22Rv1 (cell line): ENCODE data around the gene THAP3.

Experiments used
- ZFX ChIP-seq: fragments of 450-650 bp; IDR thresholded peaks from 2 replicates; pipeline ENCODE4 v1.6.1; 2017; ENCODE audit warnings: antibody characterized with exemption, borderline replicate concordance
- TF ChIP-seq, protein P1 (sequence below): fragments of 450-650 bp; IDR thresholded peaks from 2 replicates; pipeline ENCODE4 v1.5.1; 2017; ENCODE audit warnings: mild to moderate bottlenecking

DNA sequence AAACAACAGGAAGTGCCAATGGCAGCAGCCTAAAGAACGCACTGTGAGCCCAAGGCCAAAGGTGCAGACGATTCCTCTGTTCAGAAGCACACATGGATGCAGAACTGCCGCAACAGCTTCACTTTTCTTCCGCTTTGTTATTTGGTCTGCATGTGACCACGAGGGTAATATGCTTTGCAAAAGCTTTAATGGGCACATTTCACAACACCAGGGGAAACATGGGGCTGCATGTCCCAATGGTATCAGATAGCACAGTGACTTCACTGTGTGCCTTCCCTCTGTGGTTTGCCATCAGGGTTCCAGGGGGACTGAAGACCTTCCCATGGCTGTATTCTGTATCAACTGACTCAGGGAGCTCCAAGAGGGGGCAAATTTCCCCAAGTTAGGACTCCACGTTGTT, 28.3 kb downstream of the THAP3 start:
- TF ChIP-seq, protein P1, sequence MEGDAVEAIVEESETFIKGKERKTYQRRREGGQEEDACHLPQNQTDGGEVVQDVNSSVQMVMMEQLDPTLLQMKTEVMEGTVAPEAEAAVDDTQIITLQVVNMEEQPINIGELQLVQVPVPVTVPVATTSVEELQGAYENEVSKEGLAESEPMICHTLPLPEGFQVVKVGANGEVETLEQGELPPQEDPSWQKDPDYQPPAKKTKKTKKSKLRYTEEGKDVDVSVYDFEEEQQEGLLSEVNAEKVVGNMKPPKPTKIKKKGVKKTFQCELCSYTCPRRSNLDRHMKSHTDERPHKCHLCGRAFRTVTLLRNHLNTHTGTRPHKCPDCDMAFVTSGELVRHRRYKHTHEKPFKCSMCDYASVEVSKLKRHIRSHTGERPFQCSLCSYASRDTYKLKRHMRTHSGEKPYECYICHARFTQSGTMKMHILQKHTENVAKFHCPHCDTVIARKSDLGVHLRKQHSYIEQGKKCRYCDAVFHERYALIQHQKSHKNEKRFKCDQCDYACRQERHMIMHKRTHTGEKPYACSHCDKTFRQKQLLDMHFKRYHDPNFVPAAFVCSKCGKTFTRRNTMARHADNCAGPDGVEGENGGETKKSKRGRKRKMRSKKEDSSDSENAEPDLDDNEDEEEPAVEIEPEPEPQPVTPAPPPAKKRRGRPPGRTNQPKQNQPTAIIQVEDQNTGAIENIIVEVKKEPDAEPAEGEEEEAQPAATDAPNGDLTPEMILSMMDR, result no peak
- TF ChIP-seq ZFX, result no peak
